OCI-LY3 (cell line): Measurements from ENCODE around the gene DTNA.

Experiments used
- CTCF ChIP-seq: fragments of 200-600, 300-600 bp; sonication (generic); IDR thresholded peaks from 2 replicates; pipeline ENCODE4 v1.5.1; 2014; ENCODE audit warnings: antibody characterized with exemption, low read length, low read depth
- EZH2phosphoT487 ChIP-seq: fragments of 200-600 bp; shearing (Covaris generic); IDR thresholded peaks from 2 replicates; pipeline ENCODE4 v1.6.1; 2018; ENCODE audit warnings: antibody characterized with exemption, mixed run types, low read depth

DNA sequence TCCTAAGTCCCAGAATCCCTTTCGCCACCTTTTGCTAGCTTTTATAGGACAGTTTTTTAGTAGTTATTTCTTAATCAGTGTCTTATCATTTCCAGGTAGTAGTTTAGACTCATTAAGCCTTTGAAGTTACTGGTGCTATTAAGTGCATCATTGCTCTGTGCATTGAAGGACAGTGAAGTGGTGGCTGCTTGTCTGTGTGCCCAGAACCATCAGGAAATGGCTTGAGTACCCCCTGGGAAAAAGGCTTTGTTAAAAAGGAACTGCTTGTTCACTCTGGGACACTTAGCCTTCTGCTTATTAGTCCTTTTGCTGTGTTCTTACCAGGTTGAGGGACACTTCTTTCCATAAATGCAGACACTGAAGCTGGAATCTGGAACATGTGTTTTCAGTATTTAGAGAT, 30.0 kb downstream of the DTNA start:
- no peak for TF ChIP-seq CTCF
- no peak for TF ChIP-seq EZH2phosphoT487
